Stimulated activated CD8-positive, alpha-beta memory T cell treated with anti-CD3 and anti-CD28 coated beads, Interleukin-2, amount 100 ng/mL, for 1 hour (primary cell): ENCODE measurements around the gene ALDH18A1.
"Not testable (repeated sequence)": the region's sequence is repeated elsewhere in the genome, so short reads cannot be mapped to it uniquely, and the experiment has no call there.

Source experiments
- DNase-seq, 2 donors: peaks; one replicate each; pipeline ENCODE4 v3.0.0-alpha.2; 2020; ENCODE audit warnings: low read depth in 2 of 2

ALDH18A1 gene

GRCh38 chr10:95650232-95650631 lies 6.3 kb downstream of the ALDH18A1 start:
- DNase-seq: no peak

- no peak for DNase-seq
Measured at GRCh38 chr10:95648138-95648537, 8.4 kb downstream of the ALDH18A1 start.

GRCh38 chr10:95646160-95646559 lies 10.4 kb downstream of the ALDH18A1 start:
- DNase-seq: no peak

GRCh38 chr10:95644901-95645300 lies 11.6 kb downstream of the ALDH18A1 start:
- DNase-seq: no peak

GRCh38 chr10:95640891-95641315 lies 15.6 kb downstream of the ALDH18A1 start:
- no peak for DNase-seq

- DNase-seq: no peak
Measured at GRCh38 chr10:95637911-95638310, 18.6 kb downstream of the ALDH18A1 start.

- DNase-seq: no peak
Measured at GRCh38 chr10:95637140-95637539, 19.4 kb downstream of the ALDH18A1 start.

- no peak for DNase-seq
Measured at GRCh38 chr10:95635319-95635733, 21.2 kb downstream of the ALDH18A1 start.

- DNase-seq: no peak
Measured at GRCh38 chr10:95628786-95629185, 27.7 kb downstream of the ALDH18A1 start.

GRCh38 chr10:95626500-95626899 lies 30.0 kb downstream of the ALDH18A1 start:
- DNase-seq: no peak

GRCh38 chr10:95620415-95620814 lies 36.1 kb downstream of the ALDH18A1 start:
- not testable (repeated sequence) for DNase-seq

- no peak for DNase-seq
Measured at GRCh38 chr10:95618101-95618500, 38.4 kb downstream of the ALDH18A1 start.

GRCh38 chr10:95616446-95616845 lies 40.1 kb downstream of the ALDH18A1 start:
- DNase-seq: no peak

GRCh38 chr10:95613330-95613729 lies 43.2 kb downstream of the ALDH18A1 start:
- DNase-seq: no peak

- DNase-seq: no peak
Measured at GRCh38 chr10:95610727-95611126, 45.8 kb downstream of the ALDH18A1 start.

- DNase-seq: no peak
Measured at GRCh38 chr10:95606922-95607321, 49.6 kb downstream of the ALDH18A1 start.

- no peak for DNase-seq
Measured at GRCh38 chr10:95605163-95605562, 51.3 kb downstream of the ALDH18A1 start.

- no peak for DNase-seq
Measured at GRCh38 chr10:95604630-95605029, 51.9 kb downstream of the ALDH18A1 start.

GRCh38 chr10:95602382-95602781 lies 54.1 kb downstream of the ALDH18A1 start:
- no peak for DNase-seq

GRCh38 chr10:95601116-95601719 lies 55.3 kb downstream of the ALDH18A1 start:
- peak in 1 of 2 donors; percentile 5 for DNase-seq

GRCh38 chr10:95600158-95600557 lies 56.4 kb downstream of the ALDH18A1 start:
- DNase-seq: no peak

GRCh38 chr10:95597788-95598187 lies 58.7 kb downstream of the ALDH18A1 start:
- no peak for DNase-seq

- no peak for DNase-seq
Measured at GRCh38 chr10:95588025-95588424, 68.5 kb downstream of the ALDH18A1 start.
